H1 (cell line): ENCODE data around the gene GRIK1. TPM values are rescaled to one million over a fixed set of nuclear protein-coding genes. Genes with fewer than 3 reads are reported as not detected.

ENCODE experiments used
- CTCF ChIA-PET: fragments of 300-600 bp; sonication (Branson Sonifier 250); formaldehyde crosslinking; loops from one replicate; lab custom pipeline; 2021; ENCODE audit not compliant: partially characterized antibody; lab: Charles Lee
- POLR2A ChIA-PET: fragments of 300-600 bp; sonication (Branson Sonifier 250); formaldehyde crosslinking; loops from one replicate; lab custom pipeline; 2021; ENCODE audit warnings: inconsistent platforms; ENCODE audit not compliant: partially characterized antibody; lab: Charles Lee
- DNase-seq, 2 experiments: peaks; one replicate each; pipeline versions ENCODE4 v3.0.0 to v3.0.0-alpha.2; 2010 to 2022; ENCODE audit warnings: low spot score in 2 of 2, low read depth in 1 of 2, mixed read lengths in 1 of 2
- FAIRE-seq: peaks from 2 replicates; lab custom pipeline; 2011; peaks lifted over from hg19 to GRCh38; lab: Jason Lieb, UNC
- H2AFZ ChIP-seq: 2 replicates; pipeline ENCODE4 v1.8.1; 2012; ENCODE audit warnings: low read length, inconsistent platforms
- H2AK5ac ChIP-seq: 2 replicates; pipeline ENCODE4 v1.6.1; 2013; ENCODE audit warnings: low read depth, low read length
- H2BK120ac ChIP-seq: replicated peaks from 2 replicates; pipeline ENCODE3; 2013; ENCODE audit warnings: low read depth, low read length, inconsistent platforms
- H2BK12ac ChIP-seq: 2 replicates; pipeline ENCODE4 v1.6.1; 2013; ENCODE audit warnings: low read depth, low read length
- H2BK15ac ChIP-seq: 2 replicates; pipeline ENCODE4 v1.6.1; 2013; ENCODE audit warnings: low read length
- H2BK20ac ChIP-seq: 2 replicates; pipeline ENCODE4 v1.6.1; 2013; ENCODE audit warnings: low read length
- H2BK5ac ChIP-seq: 2 replicates; pipeline ENCODE4 v1.6.1; 2013; ENCODE audit warnings: low read depth, low read length
- H3K14ac ChIP-seq: 2 replicates; pipeline ENCODE4 v1.6.1; 2013; ENCODE audit warnings: inconsistent platforms; ENCODE audit not compliant: insufficient read length
- H3K18ac ChIP-seq: 2 replicates; pipeline ENCODE4 v1.6.1; 2013; ENCODE audit warnings: low read length; ENCODE audit errors: extremely low read depth
- H3K23ac ChIP-seq: 2 replicates; pipeline ENCODE4 v1.6.1; 2013; ENCODE audit warnings: inconsistent platforms; ENCODE audit not compliant: insufficient read length
- H3K23me2 ChIP-seq: 2 replicates; pipeline ENCODE4 v1.6.1; 2013; ENCODE audit warnings: low read depth, low read length
- H3K27ac ChIP-seq: 2 replicates; pipeline ENCODE4 v1.6.1; 2011; ENCODE audit warnings: low read depth, low read length, inconsistent platforms
- H3K27me3 ChIP-seq, 4 experiments: replicated peaks in 1 of 4; 1 replicate in 1 of 4; 2 replicates in 3 of 4; pipeline versions ENCODE4 v1.6.1 to v1.8.1; 2011 to 2013; ENCODE audit warnings: low read length in 3 of 4, mild to moderate bottlenecking in 3 of 4, inconsistent platforms in 2 of 4, mixed read lengths in 2 of 4, moderate library complexity in 1 of 4; ENCODE audit not compliant: control insufficient read depth in 3 of 4, insufficient read depth in 3 of 4; ENCODE audit errors: extremely low read depth in 1 of 4
- H3K36me3 ChIP-seq, 4 experiments: 2 replicates each; pipeline versions ENCODE4 v1.6.1 to v1.8.1; 2011 to 2013; ENCODE audit warnings: mild to moderate bottlenecking in 4 of 4, low read length in 3 of 4, moderate library complexity in 2 of 4, control low read depth in 1 of 4, inconsistent platforms in 1 of 4; ENCODE audit not compliant: insufficient read depth in 4 of 4, control insufficient read depth in 2 of 4
- H3K4ac ChIP-seq: replicated peaks from 2 replicates; pipeline ENCODE3; 2013; ENCODE audit warnings: low read length, low read depth, mixed read lengths, inconsistent platforms; ENCODE audit not compliant: insufficient read length
- H3K4me1 ChIP-seq, 4 experiments: replicated peaks in 1 of 4; 1 replicate in 1 of 4; 2 replicates in 3 of 4; pipeline versions ENCODE4 v1.6.1 to v1.8.1; 2011 to 2013; ENCODE audit warnings: low read length in 3 of 4, inconsistent platforms in 2 of 4, mixed read lengths in 1 of 4; ENCODE audit not compliant: insufficient read depth in 4 of 4, control insufficient read depth in 3 of 4
- H3K4me2 ChIP-seq, 2 experiments: 2 replicates each; pipeline versions ENCODE4 v1.6.1 to v1.8.1; 2011 to 2013; ENCODE audit warnings: low read depth in 2 of 2, low read length in 2 of 2, control low read depth in 1 of 2, inconsistent platforms in 1 of 2, mild to moderate bottlenecking in 1 of 2; ENCODE audit not compliant: insufficient read depth in 1 of 2
- H3K4me3 ChIP-seq, 4 experiments: fragments of 200-600, 300-600 bp in 1 of 4; sonication (generic), shearing (Covaris generic), sonication (Bioruptor Twin) in 1 of 4; 2 replicates each; pipeline versions ENCODE4 v1.5.1 to v1.8.1; 2011 to 2016; ENCODE audit warnings: low read length in 4 of 4, low read depth in 3 of 4, control low read depth in 2 of 4, inconsistent platforms in 2 of 4, mild to moderate bottlenecking in 2 of 4, mixed read lengths in 1 of 4, moderate library complexity in 1 of 4; ENCODE audit not compliant: insufficient read depth in 2 of 4; ENCODE audit errors: extremely low read depth in 1 of 4
- H3K56ac ChIP-seq: replicated peaks from 2 replicates; pipeline ENCODE3; 2013; ENCODE audit warnings: low read depth, mild to moderate bottlenecking, mixed read lengths, low read length, inconsistent platforms; ENCODE audit not compliant: insufficient read length
- H3K79me1 ChIP-seq: 2 replicates; pipeline ENCODE4 v1.6.1; 2013; ENCODE audit warnings: low read depth, low read length, control low read depth
- H3K79me2 ChIP-seq, 2 experiments: 2 replicates each; pipeline versions ENCODE4 v1.6.1 to v1.8.1; 2012 to 2013; ENCODE audit warnings: low read length in 2 of 2, mild to moderate bottlenecking in 2 of 2, inconsistent platforms in 1 of 2; ENCODE audit not compliant: insufficient read depth in 2 of 2, control insufficient read depth in 1 of 2
- H3K9ac ChIP-seq, 4 experiments: replicated peaks in 1 of 4; 1 replicate in 1 of 4; 2 replicates in 3 of 4; pipeline versions ENCODE4 v1.6.1 to v1.8.1; 2011 to 2013; ENCODE audit warnings: low read depth in 3 of 4, low read length in 3 of 4, control low read depth in 2 of 4, mild to moderate bottlenecking in 2 of 4, moderate library complexity in 2 of 4, inconsistent platforms in 1 of 4; ENCODE audit errors: extremely low read depth in 1 of 4
- H3K9me3 ChIP-seq, 2 experiments: 2 replicates each; pipeline versions ENCODE4 v1.6.1 to v1.8.1; 2012 to 2013; ENCODE audit warnings: mild to moderate bottlenecking in 2 of 2, moderate library complexity in 2 of 2, control low read depth in 1 of 2, inconsistent platforms in 1 of 2, low read depth in 1 of 2, low read length in 1 of 2, mixed read lengths in 1 of 2; ENCODE audit not compliant: insufficient read depth in 2 of 2
- H4K20me1 ChIP-seq, 2 experiments: replicated peaks in 1 of 2; 2 replicates each; pipeline versions ENCODE3 to v1.8.1; 2011 to 2013; ENCODE audit warnings: inconsistent platforms in 2 of 2, low read length in 2 of 2, mild to moderate bottlenecking in 1 of 2; ENCODE audit not compliant: insufficient read depth in 2 of 2, control insufficient read depth in 1 of 2
- H4K5ac ChIP-seq: 2 replicates; pipeline ENCODE4 v1.6.1; 2013; ENCODE audit warnings: low read length, low read depth, mixed read lengths, inconsistent platforms; ENCODE audit not compliant: insufficient read length
- H4K8ac ChIP-seq: 2 replicates; pipeline ENCODE4 v1.8.0; 2013; ENCODE audit warnings: mild to moderate bottlenecking, moderate library complexity, low read length, inconsistent platforms; ENCODE audit not compliant: insufficient read depth; ENCODE audit errors: extremely low read depth
- H4K91ac ChIP-seq: replicated peaks from 2 replicates; pipeline ENCODE3; 2013; ENCODE audit warnings: low read length, mixed read lengths, inconsistent platforms; ENCODE audit not compliant: insufficient read length
- CHD1 ChIP-seq: IDR thresholded peaks from 2 replicates; pipeline ENCODE4 v1.6.1; 2012; ENCODE audit warnings: low read depth, low read length, improper control_type of control experiment
- HDAC6 ChIP-seq: IDR thresholded peaks from one replicate; pipeline ENCODE4 v1.7.1; 2012; ENCODE audit warnings: low read depth, mild to moderate bottlenecking, inconsistent platforms, low read length, moderate library complexity
- NRF1 ChIP-seq: IDR thresholded peaks from 2 replicates; pipeline ENCODE4 v1.6.1; 2011; ENCODE audit warnings: mild to moderate bottlenecking, low read depth, low read length, improper control_type of control experiment
- POLR2A ChIP-seq, 2 experiments: IDR thresholded peaks; 1 replicate in 1 of 2; 2 replicates in 1 of 2; pipeline ENCODE4 v1.6.1; 2011; ENCODE audit warnings: low read depth in 2 of 2, low read length in 2 of 2, mild to moderate bottlenecking in 2 of 2; ENCODE audit errors: control extremely low read depth in 1 of 2
- POLR2AphosphoS5 ChIP-seq: IDR thresholded peaks from 2 replicates; pipeline ENCODE4 v1.6.1; 2011; ENCODE audit warnings: low read depth, low read length
- RFX5 ChIP-seq: IDR thresholded peaks from 2 replicates; pipeline ENCODE4 v1.6.1; 2011; ENCODE audit warnings: low read depth, low read length, improper control_type of control experiment, borderline replicate concordance
- RNF2 ChIP-seq: fragments of 200-900, 300-1000 bp; sonication (generic); IDR thresholded peaks from 2 replicates; pipeline ENCODE4 v1.7.1; 2016; ENCODE audit warnings: borderline replicate concordance, low read depth, mild to moderate bottlenecking, antibody characterized with exemption, low read length; ENCODE audit not compliant: poor library complexity, severe bottlenecking; ENCODE audit errors: missing control alignments
- SIN3A ChIP-seq, 2 experiments: IDR thresholded peaks in 1 of 2; conservative IDR thresholded peaks in 1 of 2; 2 replicates each; pipeline ENCODE4 v1.6.1; 2011 to 2012; ENCODE audit warnings: low read length in 2 of 2, improper control_type of control experiment in 1 of 2, low read depth in 1 of 2, mild to moderate bottlenecking in 1 of 2
- SP4 ChIP-seq: IDR thresholded peaks from 2 replicates; pipeline ENCODE4 v1.6.1; 2012; ENCODE audit warnings: low read length, inconsistent platforms
- TAF1 ChIP-seq: IDR thresholded peaks from 2 replicates; pipeline ENCODE4 v1.6.1; 2011; ENCODE audit warnings: mild to moderate bottlenecking, low read depth, low read length
- WGBS, 2 experiments: shearing (Covaris generic) in 1 of 2; methylation state at CpG; one replicate each; pipeline versions ENCODE4 v1.1.6 to v1.1.7; 2013 to 2015; ENCODE audit warnings: low lambda C conversion rate in 2 of 2, mixed read lengths in 2 of 2, inconsistent platforms in 1 of 2, low coverage in 1 of 2, missing lambda C conversion rate in 1 of 2; ENCODE audit not compliant: insufficient replicate concordance in 2 of 2, insufficient coverage in 1 of 2, insufficient read length in 1 of 2; ENCODE audit errors: extremely low coverage in 1 of 2, missing lambda C conversion rate in 1 of 2; 5-methylcytosine and 5-hydroxymethylcytosine counted together
- polyA plus RNA-seq, 7 experiments: library from polyadenylated mRNA; depleted of rRNA in 3 of 7; stranded (reverse) in 5 of 7; unstranded in 2 of 7; fragments of >200 nt in 5 of 7; fragments of 200-250 nt in 2 of 7; gene quantifications; 1 replicate in 5 of 7; 2 replicates in 1 of 7; 4 replicates in 1 of 7; pipeline versions ENCODE4 v1.2.1 to v1.2.3, GENCODE V29; 2011 to 2013; ENCODE audit warnings: missing spikeins in 2 of 7, mixed read lengths in 2 of 7
- total RNA-seq: library from RNA; stranded (reverse); fragmentation: NEBNext Ultra II Directional; extraction: Animal tissue kit (Norgen Biotek cat#: 25700); gene quantifications from 2 replicates; pipeline ENCODE4 v1.2.1, GENCODE V29; 2021

Gene GRIK1
- total and polyA plus RNA-seq, 2 of the 8 experiments (the other 6 are each of a cell fraction or from before 2014, with no cell fraction given) = 0.11 to 0.32 TPM

GRCh38 chr21:29508301-29508700 lies 431.5 kb downstream of the GRIK1 start:
- Histone ChIP-seq H2AFZ (no peak overlapping the region), H3K79me2 (no peaks in the 10 kb centered on the region), H3K4me1 (no peaks in the 10 kb centered on the region), H3K27me3 (no peaks in the 10 kb centered on the region), H2BK5ac (no peak overlapping the region), H3K18ac (no peak overlapping the region), H3K9me3 (peaks cover 0 to 4% of the 10 kb centered on the region in 2 experiments; a peak in 1 of 4 replicates), H3K79me1 (no peaks in the 10 kb centered on the region), H3K14ac (no peak overlapping the region), H4K5ac (no peak overlapping the region), H2AK5ac (no peak overlapping the region), H2BK20ac (no peak overlapping the region), H3K23me2 (no peaks in the 10 kb centered on the region), H2BK15ac (no peak overlapping the region), H3K4ac (no peak overlapping the region), H4K20me1 (no peaks in the 10 kb centered on the region), H3K4me2 (no peak overlapping the region), H3K23ac (no peak overlapping the region), H4K91ac (no peak overlapping the region), H2BK12ac (no peak overlapping the region), H4K8ac (no peak overlapping the region), H2BK120ac (no peak overlapping the region), H3K56ac (no peak overlapping the region), H3K4me3 (no peak overlapping the region), H3K36me3 (no peaks in the 10 kb centered on the region), H3K27ac (no peak overlapping the region), H3K9ac (no peak overlapping the region)
- FAIRE-seq = no peak
- WGBS, 2 experiments = 96% methylated on average over 4 of the region's 4 CpGs; no CpG with 5 or more reads in 1 of the 2 experiments
- ChIA-PET POLR2A (no interaction called here), CTCF (no interaction called here)
- DNase-seq = no peak
- no peak for TF ChIP-seq SP4
- no peak for TF ChIP-seq POLR2A (IDR thresholded peaks at IDR 0.05; ENCODE audit: control extremely low read depth in 1 of 2, low read depth in 2 of 2, low read length in 2 of 2)
- no peak for TF ChIP-seq TAF1
- TF ChIP-seq NRF1 = no peak
- TF ChIP-seq SIN3A (conservative IDR thresholded peaks at IDR 0.05 in 1 of 2, IDR thresholded peaks at IDR 0.05 in 1 of 2; ENCODE audit: low read depth in 1 of 2, low read length in 2 of 2) = no peak
- no peak for TF ChIP-seq POLR2AphosphoS5
- TF ChIP-seq RNF2 = no peak
- no peak for TF ChIP-seq RFX5
- no peak for TF ChIP-seq HDAC6
- no peak for TF ChIP-seq CHD1
